ENCODE results near the gene SIAH1.
"Not testable (repeated sequence)": the region's sequence is repeated elsewhere in the genome, so short reads cannot be mapped to it uniquely, and the experiment has no call there.

SIAH1 gene

GRCh38 chr16:48385253-48386150 is at the start of gene SIAH1:
Gene SIAH1 (minus strand): TSS chr16:48385413. CDS start chr16:48362428, 22,985 bp downstream.
- DNase-seq = peak; percentile 50

- no peak for DNase-seq
Observed at GRCh38 chr16:48434653-48435317, 49.6 kb upstream of the SIAH1 start.

- no peak for DNase-seq
Observed at GRCh38 chr16:48433850-48434530, 48.8 kb upstream of the SIAH1 start.

- DNase-seq = no peak
Observed at GRCh38 chr16:48433116-48433849, 48.1 kb upstream of the SIAH1 start.

- no peak for DNase-seq
Observed at GRCh38 chr16:48432136-48432535, 46.9 kb upstream of the SIAH1 start.

GRCh38 chr16:48430890-48431289 is 45.7 kb upstream of the SIAH1 start:
- DNase-seq = no peak

- DNase-seq = no peak
Observed at GRCh38 chr16:48426244-48427141, 41.3 kb upstream of the SIAH1 start.

GRCh38 chr16:48422537-48422936 is 37.3 kb upstream of the SIAH1 start:
- DNase-seq = no peak

GRCh38 chr16:48421741-48422140 is 36.5 kb upstream of the SIAH1 start:
- no peak for DNase-seq

- DNase-seq = no peak
Observed at GRCh38 chr16:48420437-48420836, 35.2 kb upstream of the SIAH1 start.

GRCh38 chr16:48416617-48417016 is 31.4 kb upstream of the SIAH1 start:
- not testable (repeated sequence) for DNase-seq

- no peak for DNase-seq
Observed at GRCh38 chr16:48413272-48413671, 28.1 kb upstream of the SIAH1 start.

- no peak for DNase-seq
Observed at GRCh38 chr16:48409839-48410632, 24.8 kb upstream of the SIAH1 start.

GRCh38 chr16:48408688-48409087 is 23.5 kb upstream of the SIAH1 start:
- DNase-seq = no peak

- no peak for DNase-seq
Observed at GRCh38 chr16:48405907-48406306, 20.7 kb upstream of the SIAH1 start.

- DNase-seq = no peak
Observed at GRCh38 chr16:48405153-48405552, 19.9 kb upstream of the SIAH1 start.

- DNase-seq = not testable (repeated sequence)
Observed at GRCh38 chr16:48402547-48402946, 17.3 kb upstream of the SIAH1 start.

GRCh38 chr16:48395375-48395774 is 10.2 kb upstream of the SIAH1 start:
- DNase-seq = no peak

GRCh38 chr16:48394355-48394703 is 9.1 kb upstream of the SIAH1 start:
- no peak for DNase-seq

- no peak for DNase-seq
Observed at GRCh38 chr16:48393485-48394354, 8.5 kb upstream of the SIAH1 start.

All from SHP77 treated with DMSO at 0.1 percent for 48 hours (cell line).